Endodermal cell (in vitro differentiated cells): ENCODE measurements around the gene NTPCR. TPM values are rescaled to one million over a fixed set of nuclear protein-coding genes. Genes with fewer than 3 reads are reported as not detected.

Experiments
- DNase-seq: peaks from one replicate; pipeline ENCODE4 v3.0.0-alpha.2; 2017
- H3K27ac ChIP-seq: 2 replicates; pipeline ENCODE4 v1.5.1; 2013; ENCODE audit warnings: mild to moderate bottlenecking, low read depth, low read length, moderate library complexity
- H3K27me3 ChIP-seq: 2 replicates; pipeline ENCODE4 v1.6.1; 2013; ENCODE audit warnings: mild to moderate bottlenecking, low read length, moderate library complexity; ENCODE audit not compliant: insufficient read depth, control insufficient read depth, poor library complexity, severe bottlenecking
- H3K36me3 ChIP-seq: 2 replicates; pipeline ENCODE4 v1.7.0; 2013; ENCODE audit warnings: mild to moderate bottlenecking, low read length, moderate library complexity; ENCODE audit not compliant: control insufficient read depth, insufficient read depth
- H3K4me1 ChIP-seq: one replicate; pipeline ENCODE4 v1.7.0; 2013; ENCODE audit warnings: low read length; ENCODE audit not compliant: control insufficient read depth, insufficient read depth
- H3K4me3 ChIP-seq: 2 replicates; pipeline ENCODE4 v1.5.1; 2013; ENCODE audit warnings: mild to moderate bottlenecking, low read length, moderate library complexity
- H3K9ac ChIP-seq: 2 replicates; pipeline ENCODE4 v1.6.1; 2013; ENCODE audit warnings: mild to moderate bottlenecking, low read length, moderate library complexity; ENCODE audit not compliant: poor library complexity, severe bottlenecking; ENCODE audit errors: extremely low read depth
- H3K9me3 ChIP-seq: 2 replicates; pipeline ENCODE4 v1.6.1; 2013; ENCODE audit warnings: mild to moderate bottlenecking, low read length, moderate library complexity; ENCODE audit not compliant: control insufficient read depth
- H3K27ac Mint-ChIP-seq: 2 replicates; pipeline ENCODE4 v1.8.0; 2020; ENCODE audit warnings: mixed read lengths
- H3K27me3 Mint-ChIP-seq: 2 replicates; pipeline ENCODE4 v1.8.0; 2021; ENCODE audit warnings: mild to moderate bottlenecking, mixed read lengths; ENCODE audit not compliant: insufficient read depth
- H3K36me3 Mint-ChIP-seq: 2 replicates; pipeline ENCODE4 v1.8.0; 2020; ENCODE audit warnings: low read depth, mixed read lengths
- H3K4me1 Mint-ChIP-seq: 2 replicates; pipeline ENCODE4 v1.8.0; 2020; ENCODE audit warnings: mixed read lengths
- H3K4me3 Mint-ChIP-seq: 2 replicates; pipeline ENCODE4 v1.8.0; 2020; ENCODE audit warnings: mild to moderate bottlenecking, moderate library complexity, mixed read lengths
- H3K9me3 Mint-ChIP-seq: 2 replicates; pipeline ENCODE4 v1.8.0; 2020; ENCODE audit warnings: mild to moderate bottlenecking, mixed read lengths
- WGBS, 2 experiments: methylation state at CpG; one replicate each; pipeline versions ENCODE4 v1.1.5 to v1.1.7; 2013; ENCODE audit warnings: missing lambda C conversion rate in 2 of 2, mixed read lengths in 1 of 2; ENCODE audit not compliant: insufficient coverage in 1 of 2, insufficient read length in 1 of 2; 5-methylcytosine and 5-hydroxymethylcytosine counted together
- total RNA-seq, 2 donors: library from RNA; stranded (reverse); fragmentation: NEBNext Ultra II Directional in 1 of 2; extraction: Animal tissue kit (Norgen Biotek cat#: 25700) in 1 of 2; gene quantifications; 2 replicates in 1 of 2; 3 replicates in 1 of 2; pipeline ENCODE4 v1.2.1, GENCODE V29; 2021
- TF ChIP-seq, protein P1 (sequence below): fragments of 200-600 bp; sonication (generic); conservative IDR thresholded peaks from 2 replicates; pipeline ENCODE4 v1.5.0; 2021; ENCODE audit warnings: antibody characterized with exemption, mild to moderate bottlenecking

Gene NTPCR
- total RNA-seq, 2 donors from 2014 or later: 30.9 to 43.3 TPM

GRCh38 chr1:233019778-233020325 is 69.4 kb downstream of the NTPCR start:
- Mint-ChIP-seq H3K27me3 (peaks cover 55% of the 10 kb centered on the region), H3K27ac (no peak overlapping the region), H3K36me3 (peaks cover 19% of the 10 kb centered on the region), H3K9me3 (no peaks in the 10 kb centered on the region), H3K4me3 (no peak overlapping the region), H3K4me1 (peaks cover 20% of the 10 kb centered on the region)
- H3K4me1 ChIP-seq: peaks cover 8% of the 10 kb centered on the region
- no peak overlapping the region for H3K27ac ChIP-seq
- TF ChIP-seq, protein P1, sequence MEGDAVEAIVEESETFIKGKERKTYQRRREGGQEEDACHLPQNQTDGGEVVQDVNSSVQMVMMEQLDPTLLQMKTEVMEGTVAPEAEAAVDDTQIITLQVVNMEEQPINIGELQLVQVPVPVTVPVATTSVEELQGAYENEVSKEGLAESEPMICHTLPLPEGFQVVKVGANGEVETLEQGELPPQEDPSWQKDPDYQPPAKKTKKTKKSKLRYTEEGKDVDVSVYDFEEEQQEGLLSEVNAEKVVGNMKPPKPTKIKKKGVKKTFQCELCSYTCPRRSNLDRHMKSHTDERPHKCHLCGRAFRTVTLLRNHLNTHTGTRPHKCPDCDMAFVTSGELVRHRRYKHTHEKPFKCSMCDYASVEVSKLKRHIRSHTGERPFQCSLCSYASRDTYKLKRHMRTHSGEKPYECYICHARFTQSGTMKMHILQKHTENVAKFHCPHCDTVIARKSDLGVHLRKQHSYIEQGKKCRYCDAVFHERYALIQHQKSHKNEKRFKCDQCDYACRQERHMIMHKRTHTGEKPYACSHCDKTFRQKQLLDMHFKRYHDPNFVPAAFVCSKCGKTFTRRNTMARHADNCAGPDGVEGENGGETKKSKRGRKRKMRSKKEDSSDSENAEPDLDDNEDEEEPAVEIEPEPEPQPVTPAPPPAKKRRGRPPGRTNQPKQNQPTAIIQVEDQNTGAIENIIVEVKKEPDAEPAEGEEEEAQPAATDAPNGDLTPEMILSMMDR: no peak
- 82 to 86% methylated on average over 8 to 12 of the region's 12 CpGs for WGBS, 2 experiments
- H3K9me3 ChIP-seq: no peaks in the 10 kb centered on the region
- DNase-seq: no peak
- H3K4me3 ChIP-seq: no peak overlapping the region
- no peaks in the 10 kb centered on the region for H3K36me3 ChIP-seq
- H3K9ac ChIP-seq: no peak overlapping the region
- H3K27me3 ChIP-seq: peaks cover 34% of the 10 kb centered on the region

- no peak overlapping the region for H3K4me3 ChIP-seq
- 32 to 37% methylated on average over 7 to 8 of the region's 8 CpGs for WGBS, 2 experiments
- H3K4me1 Mint-ChIP-seq: peaks cover 24% of the 10 kb centered on the region
- H3K27me3 Mint-ChIP-seq: peaks cover 57% of the 10 kb centered on the region
- H3K9me3 Mint-ChIP-seq: no peaks in the 10 kb centered on the region
- H3K9ac ChIP-seq: no peak overlapping the region
- H3K27me3 ChIP-seq: peaks cover 34% of the 10 kb centered on the region
- peaks cover 8% of the 10 kb centered on the region for H3K4me1 ChIP-seq
- H3K36me3 ChIP-seq: no peaks in the 10 kb centered on the region
- peak overlapping the region; percentile 13 for H3K27ac Mint-ChIP-seq
- no peaks in the 10 kb centered on the region for H3K9me3 ChIP-seq
- peaks cover 19% of the 10 kb centered on the region for H3K36me3 Mint-ChIP-seq
- TF ChIP-seq, protein P1: no peak
- no peak overlapping the region for H3K4me3 Mint-ChIP-seq
- peak; percentile 91 for DNase-seq
- H3K27ac ChIP-seq: no peak overlapping the region
These were observed 70.0 kb downstream of the NTPCR start for GRCh38 chr1:233020426-233020825.

- Histone ChIP-seq H3K36me3 (no peaks in the 10 kb centered on the region), H3K4me3 (no peak overlapping the region), H3K4me1 (peaks cover 8% of the 10 kb centered on the region), H3K9ac (no peak overlapping the region), H3K27me3 (peaks cover 46% of the 10 kb centered on the region), H3K27ac (no peak overlapping the region), H3K9me3 (no peaks in the 10 kb centered on the region)
- Mint-ChIP-seq H3K27me3 (peaks cover 72% of the 10 kb centered on the region), H3K9me3 (no peaks in the 10 kb centered on the region), H3K36me3 (peaks cover 16% of the 10 kb centered on the region), H3K4me1 (peaks cover 28% of the 10 kb centered on the region), H3K27ac (no peak overlapping the region), H3K4me3 (no peak overlapping the region)
- TF ChIP-seq, protein P1: no peak
- 95 to 100% methylated on average over 1 to 2 of the region's 2 CpGs for WGBS, 2 experiments
- no peak for DNase-seq
These were observed 71.8 kb downstream of the NTPCR start for GRCh38 chr1:233022246-233022645.
